ENCODE results near the gene CDH4. TPM values are rescaled to one million over a fixed set of nuclear protein-coding genes. Genes with fewer than 3 reads are reported as not detected.

Gene CDH4
- polyA plus RNA-seq, 4 donors, result 0.09 to 4.1 (median 0.25) TPM

- H3K4me3 ChIP-seq (ENCODE audit: low read depth in 1 of 3, low read length in 3 of 3), result no peak overlapping the region
- 59 to 80% (median 63%) methylated on average over 5 to 6 of the region's 6 CpGs for WGBS, 3 donors
- H3K27me3 ChIP-seq (ENCODE audit: control insufficient read depth in 3 of 3, insufficient read depth in 3 of 3, low read length in 3 of 3), result no peaks in the 10 kb centered on the region
- H3K27ac ChIP-seq (ENCODE audit: low read depth in 1 of 3, low read length in 2 of 3), result no peak overlapping the region
- no peaks in the 10 kb centered on the region for H3K4me1 ChIP-seq (ENCODE audit: control insufficient read depth in 3 of 3, insufficient read depth in 2 of 3, low read depth in 1 of 3, low read length in 2 of 3)
- no peaks in the 10 kb centered on the region for H3K9me3 ChIP-seq (ENCODE audit: control insufficient read depth in 2 of 2, insufficient read depth in 1 of 2, low read depth in 1 of 2, low read length in 1 of 2)
- H3K36me3 ChIP-seq (ENCODE audit: control insufficient read depth in 3 of 3, insufficient read depth in 2 of 3, low read depth in 1 of 3, low read length in 3 of 3), result no peaks in the 10 kb centered on the region
- DNase-seq (no peak), FAIRE-seq (no peak)
These were observed 639.4 kb downstream of the CDH4 start for GRCh38 chr20:61891476-61891875.

GRCh38 chr20:61891916-61892649 lies 640.0 kb downstream of the CDH4 start:
- no peaks in the 10 kb centered on the region for H3K36me3 ChIP-seq (ENCODE audit: control insufficient read depth in 3 of 3, insufficient read depth in 2 of 3, low read depth in 1 of 3, low read length in 3 of 3)

GRCh38 chr20:61895016-61895415 lies 643.0 kb downstream of the CDH4 start:
- no peak overlapping the region for H3K27ac ChIP-seq (ENCODE audit: low read depth in 1 of 3, low read length in 2 of 3)
- no peaks in the 10 kb centered on the region for H3K9me3 ChIP-seq (ENCODE audit: control insufficient read depth in 2 of 2, insufficient read depth in 1 of 2, low read depth in 1 of 2, low read length in 1 of 2)
- DNase-seq, result no peak
- no peaks in the 10 kb centered on the region for H3K4me1 ChIP-seq (ENCODE audit: control insufficient read depth in 3 of 3, insufficient read depth in 2 of 3, low read depth in 1 of 3, low read length in 2 of 3)
- H3K27me3 ChIP-seq (ENCODE audit: control insufficient read depth in 3 of 3, insufficient read depth in 3 of 3, low read length in 3 of 3), result no peaks in the 10 kb centered on the region
- WGBS, 3 donors, result 85 to 89% (median 88%) methylated on average over 21 to 22 of the region's 22 CpGs
- no peak for FAIRE-seq
- H3K4me3 ChIP-seq (ENCODE audit: low read depth in 1 of 3, low read length in 3 of 3), result no peak overlapping the region
- H3K36me3 ChIP-seq (ENCODE audit: control insufficient read depth in 3 of 3, insufficient read depth in 2 of 3, low read depth in 1 of 3, low read length in 3 of 3), result no peaks in the 10 kb centered on the region

More at GRCh38 chr20:61891916-61892649, 640.0 kb downstream of the CDH4 start:
- Histone ChIP-seq H3K9me3 (ENCODE audit: control insufficient read depth in 2 of 2, insufficient read depth in 1 of 2, low read depth in 1 of 2, low read length in 1 of 2) (no peaks in the 10 kb centered on the region), H3K27me3 (ENCODE audit: control insufficient read depth in 3 of 3, insufficient read depth in 3 of 3, low read length in 3 of 3) (no peaks in the 10 kb centered on the region), H3K27ac (ENCODE audit: low read depth in 1 of 3, low read length in 2 of 3) (no peak overlapping the region), H3K4me3 (ENCODE audit: low read depth in 1 of 3, low read length in 3 of 3) (no peak overlapping the region), H3K4me1 (ENCODE audit: control insufficient read depth in 3 of 3, insufficient read depth in 2 of 3, low read depth in 1 of 3, low read length in 2 of 3) (no peaks in the 10 kb centered on the region)
- FAIRE-seq, result no peak
- 64 to 74% (median 71%) methylated on average over 6 of the region's 6 CpGs for WGBS, 3 donors
- DNase-seq, result no peak

DNA sequence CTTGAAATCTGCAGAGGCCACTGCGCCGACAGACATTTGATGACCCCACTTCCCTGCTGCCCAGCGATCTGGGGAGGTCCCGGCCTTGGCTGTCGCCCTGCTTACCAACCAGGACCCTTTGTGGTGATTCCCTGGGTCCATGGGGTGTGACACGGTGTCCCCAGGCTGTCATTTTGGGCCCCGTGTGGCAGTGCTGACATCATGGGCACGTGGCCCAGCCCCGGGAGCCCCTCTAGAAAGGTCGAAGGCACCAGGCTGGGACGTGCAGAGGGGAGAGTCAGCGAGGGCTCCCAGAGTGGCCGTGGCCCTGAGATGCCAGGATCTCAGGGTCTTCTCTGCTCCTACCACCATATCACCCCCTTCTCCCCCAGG lies 643.6 kb downstream of the CDH4 start:
- no peaks in the 10 kb centered on the region for H3K4me1 ChIP-seq (ENCODE audit: control insufficient read depth in 3 of 3, insufficient read depth in 2 of 3, low read depth in 1 of 3, low read length in 2 of 3)
- no peaks in the 10 kb centered on the region for H3K27me3 ChIP-seq (ENCODE audit: control insufficient read depth in 3 of 3, insufficient read depth in 3 of 3, low read length in 3 of 3)
- DNase-seq, result no peak
- no peak for FAIRE-seq
- WGBS, 3 donors, result 72 to 81% (median 79%) methylated on average over 12 to 13 of the region's 13 CpGs
- no peak overlapping the region for H3K4me3 ChIP-seq (ENCODE audit: low read depth in 1 of 3, low read length in 3 of 3)
- no peaks in the 10 kb centered on the region for H3K36me3 ChIP-seq (ENCODE audit: control insufficient read depth in 3 of 3, insufficient read depth in 2 of 3, low read depth in 1 of 3, low read length in 3 of 3)
- H3K9me3 ChIP-seq (ENCODE audit: control insufficient read depth in 2 of 2, insufficient read depth in 1 of 2, low read depth in 1 of 2, low read length in 1 of 2), result no peaks in the 10 kb centered on the region
- no peak overlapping the region for H3K27ac ChIP-seq (ENCODE audit: low read depth in 1 of 3, low read length in 2 of 3)

DNA sequence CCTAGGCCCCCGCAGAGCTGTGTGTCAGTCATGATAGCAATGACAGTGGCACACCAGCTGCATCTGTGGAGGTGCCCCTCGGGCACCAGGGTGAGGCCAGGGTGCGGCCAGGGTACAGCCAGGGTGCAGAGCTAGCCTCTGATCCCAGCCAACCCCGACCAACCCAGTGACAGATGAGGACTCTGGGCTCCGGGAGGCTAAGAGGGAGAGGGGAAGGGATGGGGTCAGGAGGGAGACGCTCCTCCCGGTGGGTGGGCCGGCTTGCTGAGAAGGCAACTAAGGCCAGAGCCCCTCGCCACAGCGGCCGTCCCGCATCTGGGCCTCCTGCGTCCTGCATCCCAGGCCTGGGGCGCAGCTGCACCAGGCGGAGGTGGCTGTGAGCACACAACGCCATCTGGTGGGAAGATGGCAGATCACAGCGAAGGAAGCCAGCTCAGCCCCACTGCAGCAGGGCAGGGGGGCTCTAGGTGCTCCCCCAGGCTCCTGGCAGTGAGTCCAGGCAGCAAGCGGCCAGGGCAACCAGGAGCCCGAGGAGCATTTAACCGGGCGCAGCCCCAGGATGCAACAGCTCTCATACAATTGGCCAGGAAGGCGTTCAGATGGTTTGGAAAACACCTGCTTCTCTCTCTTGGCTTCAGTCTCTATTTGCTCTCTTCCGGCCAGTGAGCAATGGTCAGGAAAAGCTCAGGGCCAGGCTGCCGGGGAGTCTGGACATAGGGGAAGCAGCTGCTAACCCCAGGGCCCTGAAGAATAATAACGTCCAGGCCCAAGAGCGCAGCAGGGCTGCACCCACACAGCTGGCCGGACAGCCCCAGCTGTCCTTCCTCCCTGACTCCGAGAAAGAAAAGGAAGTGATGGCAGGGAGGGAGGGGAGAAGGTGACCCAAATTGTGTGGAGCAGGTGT lies 644.2 kb downstream of the CDH4 start:
- no peaks in the 10 kb centered on the region for H3K27me3 ChIP-seq (ENCODE audit: control insufficient read depth in 3 of 3, insufficient read depth in 3 of 3, low read length in 3 of 3)
- no peaks in the 10 kb centered on the region for H3K9me3 ChIP-seq (ENCODE audit: control insufficient read depth in 2 of 2, insufficient read depth in 1 of 2, low read depth in 1 of 2, low read length in 1 of 2)
- H3K4me1 ChIP-seq (ENCODE audit: control insufficient read depth in 3 of 3, insufficient read depth in 2 of 3, low read depth in 1 of 3, low read length in 2 of 3), result no peaks in the 10 kb centered on the region
- no peak overlapping the region for H3K4me3 ChIP-seq (ENCODE audit: low read depth in 1 of 3, low read length in 3 of 3)
- no peaks in the 10 kb centered on the region for H3K36me3 ChIP-seq (ENCODE audit: control insufficient read depth in 3 of 3, insufficient read depth in 2 of 3, low read depth in 1 of 3, low read length in 3 of 3)
- FAIRE-seq (no peak), DNase-seq (peak; percentile 39)
- H3K27ac ChIP-seq (ENCODE audit: low read depth in 1 of 3, low read length in 2 of 3), result no peak overlapping the region
- 24 to 28% (median 27%) methylated on average over 26 to 28 of the region's 28 CpGs for WGBS, 3 donors

DNA sequence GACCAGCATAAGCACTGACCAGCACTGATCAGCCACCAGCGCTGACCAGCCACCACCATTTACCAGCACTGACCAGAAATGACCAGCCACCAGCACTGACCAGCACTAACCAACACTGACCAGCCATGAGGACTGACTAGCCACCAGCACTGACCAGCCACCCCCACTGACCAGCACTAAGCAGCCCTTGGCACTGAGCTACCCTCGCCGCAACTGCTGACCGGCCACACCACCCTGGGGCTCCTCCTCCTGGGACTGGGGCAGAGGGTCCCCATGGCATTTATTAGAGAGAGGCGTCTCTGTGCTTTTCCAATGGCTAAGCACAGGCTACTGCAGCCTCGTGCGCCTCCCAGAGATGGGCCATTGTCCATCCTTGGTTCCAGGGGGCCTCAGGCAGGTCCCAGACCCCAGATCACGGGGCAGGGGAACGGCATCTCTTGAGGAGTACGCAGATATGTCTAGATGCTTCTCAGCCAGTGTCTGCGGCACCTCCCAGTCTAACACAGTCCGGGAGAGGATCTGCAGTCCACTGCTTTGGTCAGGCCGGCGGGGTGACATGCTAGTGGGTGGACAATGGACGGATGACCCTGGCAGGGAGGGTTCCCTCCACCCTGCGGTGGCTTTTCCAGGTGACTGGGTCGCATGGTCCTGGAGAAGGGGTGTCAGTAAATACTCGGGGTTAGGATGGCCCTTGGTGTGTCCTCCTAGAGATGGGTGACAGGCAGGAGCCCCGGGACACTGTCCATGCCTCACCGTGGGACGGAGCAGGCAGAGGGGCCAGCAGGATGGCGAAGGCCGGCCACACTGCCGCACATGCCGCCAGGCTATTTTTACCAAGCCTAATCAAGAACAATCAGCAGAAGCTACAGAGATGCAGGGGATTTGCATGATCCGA lies 645.6 kb downstream of the CDH4 start:
- WGBS, 3 donors, result 81 to 85% (median 83%) methylated on average over 26 of the region's 26 CpGs
- H3K27me3 ChIP-seq (ENCODE audit: control insufficient read depth in 3 of 3, insufficient read depth in 3 of 3, low read length in 3 of 3), result no peaks in the 10 kb centered on the region
- FAIRE-seq, result no peak
- H3K4me3 ChIP-seq (ENCODE audit: low read depth in 1 of 3, low read length in 3 of 3), result no peak overlapping the region
- no peaks in the 10 kb centered on the region for H3K36me3 ChIP-seq (ENCODE audit: control insufficient read depth in 3 of 3, insufficient read depth in 2 of 3, low read depth in 1 of 3, low read length in 3 of 3)
- H3K27ac ChIP-seq (ENCODE audit: low read depth in 1 of 3, low read length in 2 of 3), result no peak overlapping the region
- no peak for DNase-seq
- H3K9me3 ChIP-seq (ENCODE audit: control insufficient read depth in 2 of 2, insufficient read depth in 1 of 2, low read depth in 1 of 2, low read length in 1 of 2), result no peaks in the 10 kb centered on the region
- H3K4me1 ChIP-seq (ENCODE audit: control insufficient read depth in 3 of 3, insufficient read depth in 2 of 3, low read depth in 1 of 3, low read length in 2 of 3), result no peaks in the 10 kb centered on the region

DNA sequence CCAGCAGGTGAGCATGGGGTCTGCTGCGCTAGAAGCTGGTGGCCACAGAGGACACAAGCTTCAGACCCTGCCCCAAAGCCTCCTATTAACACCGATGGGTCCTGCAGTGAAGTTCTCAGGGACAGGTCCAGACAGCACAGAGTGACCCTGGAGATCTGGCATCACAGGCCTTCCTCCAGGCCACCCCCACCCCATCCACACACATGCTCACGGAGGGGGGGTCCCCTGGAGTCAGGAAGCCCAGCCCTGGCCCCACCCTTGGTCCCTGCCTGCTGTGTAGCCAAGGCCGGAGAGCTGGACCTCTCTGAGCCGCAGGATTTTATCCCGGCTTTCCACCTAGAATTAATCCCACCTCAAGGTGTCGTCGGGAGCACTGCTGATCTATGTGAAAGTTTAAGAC lies 646.3 kb downstream of the CDH4 start:
- H3K9me3 ChIP-seq (ENCODE audit: control insufficient read depth in 2 of 2, insufficient read depth in 1 of 2, low read depth in 1 of 2, low read length in 1 of 2), result no peaks in the 10 kb centered on the region
- H3K4me3 ChIP-seq (ENCODE audit: low read depth in 1 of 3, low read length in 3 of 3), result no peak overlapping the region
- FAIRE-seq (no peak), DNase-seq (no peak)
- H3K27ac ChIP-seq (ENCODE audit: low read depth in 1 of 3, low read length in 2 of 3), result no peak overlapping the region
- H3K4me1 ChIP-seq (ENCODE audit: control insufficient read depth in 3 of 3, insufficient read depth in 2 of 3, low read depth in 1 of 3, low read length in 2 of 3), result no peaks in the 10 kb centered on the region
- no peaks in the 10 kb centered on the region for H3K27me3 ChIP-seq (ENCODE audit: control insufficient read depth in 3 of 3, insufficient read depth in 3 of 3, low read length in 3 of 3)
- 56 to 71% (median 57%) methylated on average over 8 of the region's 8 CpGs for WGBS, 3 donors
- no peaks in the 10 kb centered on the region for H3K36me3 ChIP-seq (ENCODE audit: control insufficient read depth in 3 of 3, insufficient read depth in 2 of 3, low read depth in 1 of 3, low read length in 3 of 3)
